Measurements from ENCODE around the gene PER2. TPM values are rescaled to one million over a fixed set of nuclear protein-coding genes. Genes with fewer than 3 reads are reported as not detected.
A peak's percentile ranks its signal among the peaks of the same experiment; 100 is the strongest.
"Not testable (repeated sequence)": the region's sequence is repeated elsewhere in the genome, so short reads cannot be mapped to it uniquely, and the experiment has no call there.

Gene PER2
- total RNA-seq, 1 donor from 2014 or later: 29.8 TPM

GRCh38 chr2:238286987-238287736 lies 1.2 kb downstream of the PER2 start:
- no peak for DNase-seq (ENCODE audit: low spot score)

GRCh38 chr2:238286551-238286950 lies 1.9 kb downstream of the PER2 start:
- DNase-seq (ENCODE audit: low spot score): peak; percentile 72

GRCh38 chr2:238286095-238286494 lies 2.3 kb downstream of the PER2 start:
- DNase-seq (ENCODE audit: low spot score): no peak

GRCh38 chr2:238285653-238286082 lies 2.7 kb downstream of the PER2 start:
- peak; percentile 90 for DNase-seq (ENCODE audit: low spot score)

GRCh38 chr2:238284802-238285515 lies 3.5 kb downstream of the PER2 start:
- no peak for DNase-seq (ENCODE audit: low spot score)

GRCh38 chr2:238282861-238283738 lies 5.3 kb downstream of the PER2 start:
- no peak for DNase-seq (ENCODE audit: low spot score)

GRCh38 chr2:238281826-238282480 lies 6.5 kb downstream of the PER2 start:
- DNase-seq (ENCODE audit: low spot score): no peak

- no peak for DNase-seq (ENCODE audit: low spot score)
These were observed 8.2 kb downstream of the PER2 start for GRCh38 chr2:238280083-238280825.

GRCh38 chr2:238279324-238279682 lies 9.1 kb downstream of the PER2 start:
- no peak for DNase-seq (ENCODE audit: low spot score)

GRCh38 chr2:238278626-238279323 lies 9.6 kb downstream of the PER2 start:
- no peak for DNase-seq (ENCODE audit: low spot score)

- DNase-seq (ENCODE audit: low spot score): no peak
These were observed 10.7 kb downstream of the PER2 start for GRCh38 chr2:238277695-238278094.

GRCh38 chr2:238274152-238274865 lies 14.1 kb downstream of the PER2 start:
- no peak for DNase-seq (ENCODE audit: low spot score)

- DNase-seq (ENCODE audit: low spot score): not testable (repeated sequence)
These were observed 15.0 kb downstream of the PER2 start for GRCh38 chr2:238273433-238273832.

GRCh38 chr2:238272156-238272555 lies 16.3 kb downstream of the PER2 start:
- no peak for DNase-seq (ENCODE audit: low spot score)

- DNase-seq (ENCODE audit: low spot score): not testable (repeated sequence)
These were observed 16.7 kb downstream of the PER2 start for GRCh38 chr2:238271686-238272085.

GRCh38 chr2:238271061-238271554 lies 17.3 kb downstream of the PER2 start:
- DNase-seq (ENCODE audit: low spot score): no peak

- DNase-seq (ENCODE audit: low spot score): no peak
These were observed 17.8 kb downstream of the PER2 start for GRCh38 chr2:238270606-238271005.

GRCh38 chr2:238269741-238270140 lies 18.7 kb downstream of the PER2 start:
- no peak for DNase-seq (ENCODE audit: low spot score)

- no peak for DNase-seq (ENCODE audit: low spot score)
These were observed 20.3 kb downstream of the PER2 start for GRCh38 chr2:238267884-238268680.

Measured in mucosa of gallbladder (tissue), 1 donor.